Amniotic stem cell (primary cell): ENCODE results near the gene GSK3B.
A peak's percentile ranks its signal among the peaks of the same experiment; 100 is the strongest.

Experiments used
- DNase-seq: peaks from one replicate; lab custom pipeline; 2025; lab: John Stamatoyannopoulos, UW

The GSK3B gene

DNA sequence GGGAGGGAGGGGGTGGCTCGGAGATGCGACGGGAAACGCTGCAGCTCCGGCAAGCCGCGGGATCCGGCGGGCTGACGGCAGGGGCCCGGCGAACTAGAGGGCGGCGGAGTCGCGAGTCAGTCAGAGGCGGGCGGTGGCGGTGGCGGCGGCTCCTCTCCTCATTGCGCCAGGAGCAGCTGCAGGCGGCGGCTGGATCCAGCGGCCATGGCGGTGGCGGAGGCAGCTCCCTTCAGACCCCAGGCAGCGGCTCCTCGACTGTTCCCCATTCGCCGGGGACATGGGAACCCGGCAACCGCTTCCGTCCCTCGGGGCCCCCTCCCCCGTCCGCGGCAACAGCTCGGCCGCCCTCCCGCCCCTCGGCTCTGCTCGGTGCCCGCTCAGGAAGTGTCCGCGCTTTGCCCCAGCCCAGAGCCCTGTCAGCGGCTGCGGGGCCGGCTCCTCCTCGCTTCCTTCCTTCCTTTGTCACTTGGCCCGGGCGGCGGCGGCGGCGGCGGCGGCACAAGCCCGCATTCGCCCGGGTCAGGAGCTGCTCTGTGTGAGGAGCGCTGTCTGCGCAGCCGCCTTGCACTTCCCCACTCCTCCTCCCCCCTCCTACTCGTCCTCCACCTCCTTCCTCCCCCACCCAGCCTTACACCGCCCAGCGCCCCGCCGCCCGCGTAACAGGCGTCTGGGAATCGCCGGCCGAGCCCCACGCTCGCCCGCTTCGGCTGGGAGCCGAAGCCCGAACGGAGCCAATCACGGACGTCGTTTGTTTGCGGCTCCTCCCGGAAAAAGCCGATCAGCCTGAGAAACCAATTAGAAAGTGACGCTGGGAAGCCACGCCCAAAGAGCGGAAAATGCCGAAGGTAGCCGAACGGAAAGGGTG lies at the start of gene GSK3B:
Gene GSK3B, minus strand, starts transcription at position 537 of the 865 bp plus-strand sequence. CDS start 1,013 bp downstream, outside the sequence.
- DNase-seq: peak; percentile 58

DNA sequence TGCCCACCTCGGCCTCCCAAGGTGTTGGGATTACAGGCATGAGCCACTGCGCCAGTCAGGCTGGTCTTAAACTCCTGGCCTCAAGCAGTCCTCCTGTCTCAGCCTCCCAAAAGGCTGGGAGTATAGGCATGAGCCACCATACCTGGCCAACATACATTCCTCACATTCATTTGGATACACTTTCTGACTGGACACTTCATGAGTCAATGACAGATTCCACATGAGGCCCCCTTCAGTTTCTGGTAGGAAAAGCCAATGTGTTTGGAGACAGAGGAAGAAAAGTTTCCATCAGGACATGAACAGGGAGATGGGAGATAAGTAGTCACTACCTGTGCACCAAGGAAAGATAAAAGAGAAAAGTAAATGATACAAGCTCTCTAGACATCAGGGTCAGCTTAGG lies 49.4 kb upstream of the GSK3B start:
- DNase-seq: no peak

DNA sequence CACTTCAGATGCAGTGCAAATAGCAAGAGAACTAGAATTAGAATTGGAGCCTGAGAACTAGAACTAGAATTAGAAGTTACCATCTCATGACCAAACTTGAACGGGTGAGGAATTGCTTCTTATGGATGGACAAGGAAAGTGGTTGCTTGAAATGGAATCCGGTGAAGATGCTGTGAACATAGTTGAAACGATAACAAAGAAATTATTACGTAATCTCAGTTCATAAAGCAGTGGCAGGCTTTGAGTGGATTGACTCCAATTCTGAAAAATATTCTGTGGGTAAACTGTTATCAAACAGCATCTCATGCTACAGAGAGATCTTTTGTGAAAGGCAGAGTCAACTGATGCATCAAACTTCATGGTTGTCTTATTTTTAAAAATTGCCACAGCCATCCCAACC lies 48.0 kb upstream of the GSK3B start:
- no peak for DNase-seq

DNA sequence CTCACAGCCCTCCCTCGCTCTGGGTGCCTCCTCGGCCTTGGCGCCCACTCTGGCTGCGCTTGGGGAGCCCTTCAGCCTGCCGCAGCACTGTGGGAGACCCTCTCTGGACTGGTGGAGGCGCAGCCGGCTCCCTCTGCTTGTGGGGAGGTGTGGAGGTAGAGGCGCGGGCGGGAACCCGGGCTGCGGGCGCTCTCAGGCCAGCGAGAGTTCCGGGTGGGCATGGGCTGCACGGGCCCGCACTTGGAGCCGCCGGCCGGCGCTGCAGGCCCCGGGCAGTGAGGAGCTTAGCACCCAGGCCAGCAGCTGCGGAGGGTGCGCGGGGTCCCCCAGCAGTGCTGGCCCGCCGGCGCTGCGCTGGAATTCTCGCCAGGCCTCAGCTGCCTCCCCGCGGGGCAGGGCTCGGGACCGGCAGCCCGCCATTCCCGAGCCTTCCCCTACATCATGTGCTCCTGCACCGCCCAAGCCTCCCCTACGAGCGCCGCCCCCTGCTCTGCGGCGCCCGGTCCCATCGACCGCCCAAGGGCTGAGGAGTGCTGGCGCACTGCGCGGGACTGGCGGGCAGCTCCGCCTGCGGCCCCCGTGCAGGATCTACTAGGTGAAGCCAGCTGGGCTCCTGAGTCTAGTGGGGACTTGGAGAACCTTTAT lies 46.0 kb upstream of the GSK3B start:
- DNase-seq: no peak

DNA sequence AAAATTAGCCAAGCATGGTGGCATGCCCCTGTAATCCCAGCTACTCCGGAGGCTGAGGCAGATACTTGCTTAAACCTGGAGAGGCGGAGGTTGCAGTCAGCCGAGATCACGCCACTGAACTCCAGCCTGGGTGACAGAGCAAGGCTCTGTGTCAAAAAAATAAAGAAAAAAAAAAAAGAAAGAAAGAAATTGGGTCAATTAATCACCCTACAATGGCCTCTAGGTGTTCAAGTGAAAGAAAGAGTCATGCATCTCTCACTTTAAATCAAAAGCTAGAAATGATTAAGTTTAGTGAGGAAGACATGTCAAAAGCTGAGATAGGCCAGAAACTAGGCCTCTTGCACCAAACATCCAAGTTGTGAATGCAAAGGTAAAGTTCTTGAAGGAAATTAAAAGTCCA lies 44.9 kb upstream of the GSK3B start:
- no peak for DNase-seq

DNA sequence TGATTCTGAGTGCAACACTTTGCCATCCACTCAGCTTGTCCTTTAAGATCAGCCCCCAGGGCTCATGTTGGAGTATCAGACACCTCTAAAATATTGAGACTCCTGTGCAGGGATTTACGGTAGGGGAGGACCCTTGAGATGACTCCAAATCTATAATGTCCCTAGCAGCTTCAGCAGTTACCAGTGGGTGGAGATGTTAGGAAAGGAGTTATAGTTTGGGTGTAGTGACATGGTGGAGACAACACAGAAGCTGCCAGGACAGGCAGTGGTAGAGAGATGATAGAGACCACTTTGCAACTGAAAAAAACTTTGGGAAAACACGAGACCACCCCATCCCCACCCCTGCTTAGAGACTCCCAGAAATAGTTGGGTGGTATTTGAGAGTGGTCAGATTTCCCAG lies 43.3 kb upstream of the GSK3B start:
- no peak for DNase-seq

DNA sequence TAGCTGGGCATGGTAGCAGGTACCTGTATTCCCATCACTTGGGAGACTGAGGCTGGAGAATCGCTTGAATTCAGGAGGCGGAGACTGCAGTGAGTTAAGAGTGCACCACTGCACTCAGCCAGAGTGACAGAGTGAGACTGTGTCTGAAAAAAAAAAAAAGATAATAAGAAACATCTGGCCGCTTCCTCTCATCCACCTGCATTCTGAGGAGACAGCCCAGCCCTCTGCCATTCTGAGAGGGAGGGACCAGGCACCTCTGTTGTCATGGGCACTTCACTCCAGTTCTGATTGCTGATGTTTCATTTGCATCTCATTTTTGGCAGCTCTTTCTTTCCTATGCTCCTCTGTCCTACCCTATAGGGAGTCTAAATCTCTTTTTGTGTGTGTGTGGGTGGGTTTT lies 36.4 kb upstream of the GSK3B start:
- no peak for DNase-seq

DNA sequence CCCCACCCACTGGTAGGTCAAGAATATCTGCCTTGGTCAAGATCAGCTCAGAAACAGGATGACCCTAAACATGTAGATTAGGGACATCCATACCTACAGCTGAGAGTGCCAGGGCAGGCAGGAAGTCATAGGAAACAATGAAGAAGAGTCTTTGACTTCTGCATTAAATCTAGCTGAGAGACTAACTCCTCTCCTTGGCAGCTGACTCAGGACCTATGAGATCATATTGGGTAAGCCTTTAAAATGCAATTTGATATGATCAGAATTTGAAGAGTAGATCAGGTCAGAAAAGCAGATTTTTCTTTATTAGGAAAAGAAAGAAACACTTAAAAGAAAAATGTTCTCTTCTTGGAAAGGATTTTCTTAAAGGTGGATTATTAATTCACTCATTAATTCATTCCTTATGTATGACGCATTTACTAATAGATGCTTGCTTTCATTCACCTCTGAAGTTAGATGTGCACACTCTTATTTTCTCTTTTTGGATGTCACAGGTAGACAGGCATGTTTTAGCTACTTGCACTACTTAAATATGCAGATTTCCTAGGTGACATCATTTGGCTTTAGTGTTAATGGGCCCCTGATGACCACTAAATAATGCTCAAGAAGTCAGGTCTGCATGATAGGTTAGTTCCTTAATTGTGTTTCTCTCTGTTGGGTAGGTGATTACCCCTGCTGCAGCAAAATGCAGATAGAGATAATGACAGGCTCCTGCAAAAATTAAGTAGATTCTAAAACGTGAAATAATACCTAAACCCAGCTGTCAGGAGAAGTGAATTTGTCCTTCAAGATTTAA lies 35.7 kb upstream of the GSK3B start:
- no peak for DNase-seq

DNA sequence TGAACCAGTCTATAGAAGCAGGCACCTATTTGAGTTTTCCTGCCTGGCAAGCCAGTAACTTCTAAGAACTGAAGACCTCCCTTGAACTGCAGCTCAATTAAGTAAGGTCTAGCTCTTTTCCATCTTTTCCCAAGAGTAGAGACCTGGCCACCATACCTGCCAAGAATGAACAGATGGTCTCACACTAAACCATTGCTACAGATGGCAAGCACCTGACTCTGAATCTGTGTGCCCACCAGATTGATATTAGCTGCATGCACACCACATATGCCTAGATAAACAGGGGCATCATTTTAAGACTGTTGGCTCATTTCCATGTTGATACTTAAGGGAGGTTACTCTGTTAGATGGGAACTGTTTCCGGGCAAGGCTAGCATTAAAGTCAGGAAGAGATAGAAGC lies 34.8 kb upstream of the GSK3B start:
- DNase-seq: no peak

DNA sequence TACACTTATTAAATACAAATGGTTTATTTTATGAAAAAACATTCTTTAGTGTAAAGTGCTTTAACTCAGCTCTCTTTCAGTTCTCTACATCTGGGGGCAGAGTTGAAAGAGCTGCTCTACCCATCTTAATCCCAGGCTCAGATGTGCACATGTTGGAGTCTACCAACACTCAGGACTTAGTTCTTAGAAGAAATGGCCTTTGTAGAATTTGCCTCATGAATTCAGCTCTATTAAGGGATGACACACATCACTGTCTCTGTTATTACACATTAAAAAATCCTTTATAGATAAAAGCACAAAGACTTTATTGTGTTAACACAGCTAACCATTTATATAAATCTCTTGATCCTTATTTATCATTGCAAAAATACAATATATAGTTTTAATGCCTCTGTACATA lies 31.7 kb upstream of the GSK3B start:
- DNase-seq: no peak

DNA sequence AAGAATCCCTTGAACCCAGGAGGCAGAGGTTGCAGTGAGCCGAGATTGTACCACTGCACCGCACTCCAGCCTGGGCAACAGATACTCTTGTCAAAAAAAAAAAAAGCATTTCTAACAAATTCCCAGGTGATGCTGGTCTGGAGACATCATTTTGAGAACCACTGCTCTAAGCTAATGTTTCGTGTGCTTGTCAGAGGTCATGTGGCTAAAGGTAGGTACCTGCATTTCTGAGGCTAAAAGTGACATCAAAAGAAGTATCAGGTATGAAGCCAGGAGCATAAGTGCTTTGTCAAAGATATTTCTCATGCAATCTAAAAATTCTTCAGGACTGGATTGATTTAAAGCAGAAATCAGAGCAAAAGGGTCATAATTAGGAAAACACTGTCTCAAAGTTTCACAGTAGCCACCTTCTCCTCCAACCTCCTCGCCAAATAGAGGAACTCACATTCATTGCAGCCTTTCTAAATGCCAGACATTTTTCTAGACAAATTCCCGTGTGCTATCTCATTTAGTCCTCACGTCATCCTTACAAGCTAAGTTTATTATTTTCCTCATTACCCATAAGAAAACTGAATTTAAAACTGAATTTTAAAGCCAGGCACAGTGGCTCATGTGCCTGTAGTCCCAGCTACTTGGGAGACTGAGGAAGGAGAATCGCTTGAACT lies 25.7 kb upstream of the GSK3B start:
- DNase-seq: no peak

DNA sequence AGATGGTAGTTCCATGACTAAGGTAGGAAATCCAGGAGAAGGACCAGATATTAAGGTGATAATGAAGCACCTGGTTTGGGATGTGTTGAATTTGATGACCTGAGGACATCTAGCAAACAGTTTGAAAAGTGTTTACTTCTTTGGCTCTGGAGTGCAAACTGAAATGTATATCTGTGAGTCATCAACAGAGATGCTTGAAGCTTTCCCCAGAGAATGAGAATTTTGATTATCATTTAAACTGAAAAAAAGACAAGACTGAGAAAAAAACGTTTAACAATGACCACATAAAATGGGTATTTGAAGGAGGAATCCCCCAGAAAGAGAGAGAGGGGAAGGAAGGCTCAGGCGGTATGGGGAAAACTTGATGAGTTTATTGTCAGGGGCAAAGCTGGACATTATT lies 20.7 kb upstream of the GSK3B start:
- DNase-seq: no peak

DNA sequence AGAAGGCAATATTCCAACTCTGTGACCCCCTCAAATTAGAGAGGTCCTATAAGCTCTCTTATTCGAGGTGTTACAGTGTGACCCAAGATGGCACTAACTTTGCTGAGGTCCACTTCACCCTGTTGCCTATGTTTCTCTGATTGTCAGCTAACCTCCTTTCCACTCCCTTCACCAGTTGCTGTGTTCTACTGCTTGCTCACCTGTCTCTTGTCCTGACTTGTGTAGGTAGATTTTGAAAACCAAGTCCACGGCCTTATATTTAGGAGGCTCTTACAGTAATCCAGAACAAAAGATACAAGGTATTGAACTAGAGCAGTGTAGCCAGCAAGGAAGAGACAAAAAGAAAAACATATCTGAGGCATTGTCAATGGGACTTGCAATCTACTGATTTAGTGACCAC lies 20.1 kb upstream of the GSK3B start:
- no peak for DNase-seq

DNA sequence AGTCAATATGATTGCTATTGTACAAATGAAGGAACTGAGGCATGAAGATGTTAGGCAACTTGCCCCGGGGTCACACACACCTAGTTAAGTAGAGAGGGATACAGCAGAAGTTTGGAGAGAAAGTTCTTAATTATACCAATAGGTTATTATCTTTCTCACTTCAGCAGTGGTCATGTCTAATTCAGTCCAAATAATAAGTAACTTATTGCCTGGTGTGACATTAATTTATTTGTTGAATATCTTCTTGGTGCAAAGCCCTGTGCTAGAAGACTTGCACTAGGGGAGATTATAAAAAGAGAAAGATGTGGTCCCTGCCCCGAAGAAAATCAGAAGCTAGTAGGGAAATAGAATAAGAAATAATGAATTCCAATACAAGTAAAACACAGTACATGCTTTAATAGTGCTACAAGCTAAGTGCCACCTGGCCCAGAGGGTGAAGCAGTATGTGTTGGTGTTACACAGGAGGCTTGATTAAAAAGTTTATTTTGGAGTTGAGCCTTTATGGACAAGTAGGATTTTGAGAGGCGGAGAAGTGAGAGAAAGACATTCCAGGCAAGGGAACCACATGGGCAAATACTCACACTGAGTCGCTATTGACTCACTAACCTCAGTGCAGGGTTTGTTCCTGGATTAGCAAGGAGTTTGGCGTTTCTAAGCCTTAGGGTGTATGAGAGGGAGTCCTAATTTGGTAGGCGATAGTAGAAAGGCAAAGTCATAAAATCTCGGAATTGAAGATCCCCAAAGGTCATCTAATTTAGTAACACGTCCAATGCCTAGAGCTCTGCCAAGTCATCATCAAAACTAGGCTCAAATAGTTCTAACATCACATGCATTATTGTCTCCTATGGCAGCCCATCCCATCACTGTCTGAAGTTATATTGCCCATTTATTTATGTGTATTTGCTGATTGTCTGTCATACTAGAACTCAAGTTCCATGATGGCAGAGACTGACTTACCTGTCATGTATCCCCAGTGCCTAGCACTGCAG lies 19.2 kb upstream of the GSK3B start:
- DNase-seq: peak; percentile 40

DNA sequence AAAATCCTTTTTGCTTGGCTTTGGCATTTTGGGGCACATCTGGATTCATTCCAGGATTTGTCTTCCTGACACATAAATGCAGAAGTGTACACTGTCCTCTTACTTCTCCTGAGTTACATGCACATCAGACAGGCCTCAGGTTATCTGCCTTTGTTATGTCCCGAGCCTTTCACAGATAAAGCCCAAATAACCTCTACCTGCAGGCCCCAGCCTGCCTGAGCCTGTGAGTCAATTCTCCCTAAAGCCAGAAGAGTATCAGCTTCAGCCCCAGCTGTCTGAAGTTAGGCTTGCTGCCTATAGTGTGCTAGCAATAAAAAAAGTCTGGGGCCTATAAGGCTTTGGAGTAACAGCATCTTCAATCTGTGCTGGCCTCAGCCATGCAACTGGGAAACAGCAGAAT lies 17.7 kb upstream of the GSK3B start:
- no peak for DNase-seq

DNA sequence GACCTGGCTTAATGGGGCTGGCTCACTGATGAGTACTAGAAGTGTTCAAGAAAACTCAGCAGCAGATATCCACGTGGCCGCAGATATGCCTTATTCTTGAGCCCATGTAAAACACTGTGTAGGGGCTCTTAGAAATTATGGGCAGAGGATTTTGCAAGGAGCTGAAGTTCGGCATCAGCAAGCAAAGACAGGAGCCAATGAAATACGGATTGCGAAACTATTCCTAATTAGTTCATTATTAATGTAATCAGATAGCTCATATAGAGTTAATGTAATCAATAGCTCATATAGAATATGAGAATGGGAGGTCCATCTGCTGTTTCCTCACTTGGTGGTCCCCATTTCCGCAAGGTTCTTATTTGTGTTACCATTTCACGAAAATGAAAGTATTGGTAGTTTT lies 9.0 kb upstream of the GSK3B start:
- no peak for DNase-seq

DNA sequence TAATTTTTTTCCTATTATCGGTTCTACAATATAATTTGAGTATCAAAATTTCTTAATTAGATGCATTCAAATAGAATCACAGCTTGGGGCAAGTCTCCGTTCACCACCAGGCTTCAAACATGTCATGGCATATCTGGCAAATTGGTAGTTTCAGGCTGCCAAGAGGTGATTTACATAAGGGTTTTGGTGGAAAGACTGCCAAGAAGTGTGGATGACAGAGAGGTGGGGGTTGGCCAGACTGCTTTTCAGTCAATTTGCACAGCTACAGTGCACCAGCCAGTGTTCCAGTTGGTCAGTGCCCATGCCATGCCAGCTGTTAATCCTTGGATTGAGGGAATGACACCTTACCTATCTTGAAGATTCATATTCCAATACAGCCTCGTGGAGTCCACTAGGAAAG lies 8.4 kb upstream of the GSK3B start:
- DNase-seq: no peak

DNA sequence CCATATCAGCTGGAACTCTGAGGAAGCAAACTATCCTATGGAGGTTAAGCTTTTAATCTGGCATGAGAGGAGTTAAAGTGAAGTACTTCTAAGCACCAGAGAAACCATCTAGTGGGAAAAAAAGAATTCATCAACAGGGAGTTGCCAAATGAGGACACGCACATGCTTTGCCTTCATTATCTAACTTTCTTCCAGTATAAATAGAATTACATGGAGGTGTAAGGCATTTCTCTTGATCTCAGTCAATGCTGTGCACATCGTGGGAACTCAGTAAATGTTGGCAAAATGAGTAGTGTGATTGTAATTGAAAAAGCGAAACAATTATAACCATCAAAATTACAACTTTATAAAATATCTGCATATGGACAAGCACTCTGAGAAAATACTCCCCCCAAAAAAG lies 8.0 kb upstream of the GSK3B start:
- DNase-seq: no peak

DNA sequence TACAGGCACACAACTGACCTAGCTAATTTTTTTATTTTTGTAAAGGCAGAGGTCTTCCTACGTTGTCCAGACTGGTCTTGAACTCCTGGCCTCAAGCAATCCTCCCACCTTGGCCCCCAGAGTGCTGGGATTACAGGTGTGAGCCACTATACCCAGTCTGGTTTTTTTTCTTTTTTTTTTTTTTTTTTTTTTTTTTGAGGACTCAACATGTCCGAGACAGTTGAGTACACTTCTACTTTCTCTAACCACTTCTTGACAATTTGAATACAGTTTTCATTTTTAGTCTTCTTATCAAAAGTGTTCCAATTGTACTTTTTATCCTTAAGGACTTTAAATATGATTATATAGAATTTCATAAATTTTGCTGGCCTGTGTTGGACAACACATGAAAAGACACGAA lies 7.4 kb upstream of the GSK3B start:
- no peak for DNase-seq

DNA sequence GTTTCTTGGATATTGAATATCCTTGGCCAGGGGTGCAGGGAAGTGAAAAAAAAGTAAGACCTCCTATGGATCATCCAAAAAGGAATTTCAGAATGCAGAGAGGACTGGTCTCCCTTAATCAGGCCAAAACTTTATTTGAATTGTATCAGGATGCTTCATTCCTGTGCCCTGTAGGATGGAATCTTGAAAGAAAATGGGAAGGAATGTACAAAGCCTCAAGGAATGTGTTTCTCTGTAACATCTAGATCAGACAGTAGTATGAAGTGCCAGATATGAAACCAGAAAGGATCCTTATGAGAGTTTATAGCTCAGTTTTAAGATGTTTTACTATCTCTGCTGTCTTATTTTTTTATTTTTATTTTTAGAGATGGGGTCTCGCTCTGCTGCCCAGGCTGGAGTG lies 6.5 kb upstream of the GSK3B start:
- no peak for DNase-seq

DNA sequence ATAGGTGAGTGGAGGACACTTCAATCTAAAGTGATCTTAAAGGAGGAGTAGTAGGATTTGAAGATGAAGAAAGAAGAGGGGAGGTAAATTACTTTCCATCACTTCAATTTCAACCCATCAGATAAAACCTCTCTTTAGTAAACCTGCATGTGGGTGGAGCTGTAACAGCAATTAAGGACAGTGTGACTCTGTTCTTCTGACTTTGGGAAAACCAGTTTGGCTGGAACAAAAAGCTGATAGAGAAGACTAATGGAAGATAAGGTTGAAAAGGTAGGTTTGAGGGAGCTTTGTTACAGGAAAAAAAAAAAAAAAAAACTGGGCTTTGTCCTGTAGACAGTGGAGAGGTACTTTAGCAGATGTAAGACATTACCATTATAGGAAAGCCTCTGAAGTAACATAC lies 4.5 kb upstream of the GSK3B start:
- DNase-seq: no peak
